ENCODE measurements around the gene SDK1. TPM values are rescaled to one million over a fixed set of nuclear protein-coding genes. Genes with fewer than 3 reads are reported as not detected.

The SDK1 gene
- total RNA-seq, 1 experiment from 2014 or later, result 20.0 TPM

GRCh38 chr7:3501671-3502070 is 200.6 kb downstream of the SDK1 start:
- H3K9me3 Mint-ChIP-seq (ENCODE audit: low read depth, unreplicated experiment), result peaks cover 14% of the 10 kb centered on the region
- no peaks in the 10 kb centered on the region for H3K36me3 Mint-ChIP-seq (ENCODE audit: insufficient read depth, unreplicated experiment)
- CTCF ChIA-PET, result interaction anchor here (0.6 to 1.3 kb wide), 2 partner anchors 13 to 125 kb away, joined by 3 to 6 read pairs; no protein-coding TSS in a partner anchor
- H3K27me3 Mint-ChIP-seq (ENCODE audit: unreplicated experiment), result no peaks in the 10 kb centered on the region
- no peak overlapping the region for H3K4me3 Mint-ChIP-seq (ENCODE audit: low read depth, unreplicated experiment)
- H3K4me1 Mint-ChIP-seq (ENCODE audit: low read depth, unreplicated experiment), result no peaks in the 10 kb centered on the region
- no peak for DNase-seq
- TF ChIP-seq, protein P1, sequence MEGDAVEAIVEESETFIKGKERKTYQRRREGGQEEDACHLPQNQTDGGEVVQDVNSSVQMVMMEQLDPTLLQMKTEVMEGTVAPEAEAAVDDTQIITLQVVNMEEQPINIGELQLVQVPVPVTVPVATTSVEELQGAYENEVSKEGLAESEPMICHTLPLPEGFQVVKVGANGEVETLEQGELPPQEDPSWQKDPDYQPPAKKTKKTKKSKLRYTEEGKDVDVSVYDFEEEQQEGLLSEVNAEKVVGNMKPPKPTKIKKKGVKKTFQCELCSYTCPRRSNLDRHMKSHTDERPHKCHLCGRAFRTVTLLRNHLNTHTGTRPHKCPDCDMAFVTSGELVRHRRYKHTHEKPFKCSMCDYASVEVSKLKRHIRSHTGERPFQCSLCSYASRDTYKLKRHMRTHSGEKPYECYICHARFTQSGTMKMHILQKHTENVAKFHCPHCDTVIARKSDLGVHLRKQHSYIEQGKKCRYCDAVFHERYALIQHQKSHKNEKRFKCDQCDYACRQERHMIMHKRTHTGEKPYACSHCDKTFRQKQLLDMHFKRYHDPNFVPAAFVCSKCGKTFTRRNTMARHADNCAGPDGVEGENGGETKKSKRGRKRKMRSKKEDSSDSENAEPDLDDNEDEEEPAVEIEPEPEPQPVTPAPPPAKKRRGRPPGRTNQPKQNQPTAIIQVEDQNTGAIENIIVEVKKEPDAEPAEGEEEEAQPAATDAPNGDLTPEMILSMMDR (IDR thresholded peaks at IDR 0.05; ENCODE audit: unreplicated experiment), result no peak
- intact Hi-C loops (cut with micrococcal nuclease; ENCODE audit: unreplicated experiment), result no loop called here
- no peak overlapping the region for H3K27ac Mint-ChIP-seq (ENCODE audit: unreplicated experiment)
- no TSS peak for BruUV-seq (replicated peaks)

DNA sequence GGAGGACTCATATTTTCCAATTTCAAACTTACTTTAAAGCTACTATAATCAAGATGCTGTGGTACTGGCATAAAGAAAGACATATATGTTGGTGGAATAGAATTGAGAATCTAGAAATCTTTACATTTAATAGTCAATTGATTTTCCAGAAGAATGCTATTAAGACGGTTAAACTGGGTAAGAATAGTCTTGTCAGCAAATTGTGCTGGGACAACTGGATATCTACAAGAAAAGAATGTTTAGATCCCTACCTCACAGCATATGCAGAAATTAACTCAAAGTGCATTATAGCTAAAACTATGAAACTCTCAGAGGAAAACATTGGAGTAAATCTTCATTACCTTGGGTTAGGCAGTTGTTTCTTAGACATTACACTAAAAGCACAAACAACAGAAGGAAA is 203.3 kb downstream of the SDK1 start:
- H3K27me3 Mint-ChIP-seq (ENCODE audit: unreplicated experiment), result no peaks in the 10 kb centered on the region
- H3K4me3 Mint-ChIP-seq (ENCODE audit: low read depth, unreplicated experiment), result no peak overlapping the region
- no peak for DNase-seq
- H3K4me1 Mint-ChIP-seq (ENCODE audit: low read depth, unreplicated experiment), result no peaks in the 10 kb centered on the region
- TF ChIP-seq, protein P1 (IDR thresholded peaks at IDR 0.05; ENCODE audit: unreplicated experiment), result no peak
- H3K9me3 Mint-ChIP-seq (ENCODE audit: low read depth, unreplicated experiment), result peaks cover 23% of the 10 kb centered on the region
- BruUV-seq (replicated peaks), result no TSS peak
- intact Hi-C loops (cut with micrococcal nuclease; ENCODE audit: unreplicated experiment), result no loop called here
- H3K27ac Mint-ChIP-seq (ENCODE audit: unreplicated experiment), result no peak overlapping the region
- H3K36me3 Mint-ChIP-seq (ENCODE audit: insufficient read depth, unreplicated experiment), result no peaks in the 10 kb centered on the region
- CTCF ChIA-PET, result no interaction called here

- no peaks in the 10 kb centered on the region for H3K4me1 Mint-ChIP-seq (ENCODE audit: low read depth, unreplicated experiment)
- intact Hi-C loops (cut with micrococcal nuclease; ENCODE audit: unreplicated experiment), result no loop called here
- H3K4me3 Mint-ChIP-seq (ENCODE audit: low read depth, unreplicated experiment), result no peak overlapping the region
- CTCF ChIA-PET, result no interaction called here
- no peak overlapping the region for H3K27ac Mint-ChIP-seq (ENCODE audit: unreplicated experiment)
- DNase-seq, result no peak
- TF ChIP-seq, protein P1 (IDR thresholded peaks at IDR 0.05; ENCODE audit: unreplicated experiment), result no peak
- no peaks in the 10 kb centered on the region for H3K27me3 Mint-ChIP-seq (ENCODE audit: unreplicated experiment)
- BruUV-seq (replicated peaks), result no TSS peak
- peaks cover 17% of the 10 kb centered on the region for H3K9me3 Mint-ChIP-seq (ENCODE audit: low read depth, unreplicated experiment)
- H3K36me3 Mint-ChIP-seq (ENCODE audit: insufficient read depth, unreplicated experiment), result no peaks in the 10 kb centered on the region
These were observed 209.3 kb downstream of the SDK1 start for GRCh38 chr7:3510101-3511020.

GRCh38 chr7:3517344-3517743 is 216.3 kb downstream of the SDK1 start:
- TF ChIP-seq, protein P1 (IDR thresholded peaks at IDR 0.05; ENCODE audit: unreplicated experiment), result no peak
- H3K9me3 Mint-ChIP-seq (ENCODE audit: low read depth, unreplicated experiment), result no peaks in the 10 kb centered on the region
- no peaks in the 10 kb centered on the region for H3K36me3 Mint-ChIP-seq (ENCODE audit: insufficient read depth, unreplicated experiment)
- no peaks in the 10 kb centered on the region for H3K4me1 Mint-ChIP-seq (ENCODE audit: low read depth, unreplicated experiment)
- no peak for DNase-seq
- no peaks in the 10 kb centered on the region for H3K27me3 Mint-ChIP-seq (ENCODE audit: unreplicated experiment)
- intact Hi-C loops (cut with micrococcal nuclease; ENCODE audit: unreplicated experiment), result no loop called here
- CTCF ChIA-PET, result interaction anchor here (0.7 kb wide), 1 partner anchor 35 kb away, joined by 4 read pairs; no protein-coding TSS in a partner anchor
- BruUV-seq (replicated peaks), result no TSS peak
- H3K27ac Mint-ChIP-seq (ENCODE audit: unreplicated experiment), result no peak overlapping the region
- H3K4me3 Mint-ChIP-seq (ENCODE audit: low read depth, unreplicated experiment), result no peak overlapping the region
